Measurements from ENCODE around the gene WDR49. TPM values are rescaled to one million over a fixed set of nuclear protein-coding genes. Genes with fewer than 3 reads are reported as not detected.
"Not testable (repeated sequence)": the region's sequence is repeated elsewhere in the genome, so short reads cannot be mapped to it uniquely, and the experiment has no call there.

WDR49 gene
- total RNA-seq, 1 donor from 2014 or later: 1.8 TPM

GRCh38 chr3:167644611-167645010 is 9.1 kb downstream of the WDR49 start:
- no peak overlapping the region for H3K4me3 Mint-ChIP-seq (ENCODE audit: unreplicated experiment)
- H3K27ac Mint-ChIP-seq (ENCODE audit: unreplicated experiment): no peak overlapping the region
- no peaks in the 10 kb centered on the region for H3K9me3 Mint-ChIP-seq (ENCODE audit: unreplicated experiment)
- no peak for TF ChIP-seq CTCF (IDR thresholded peaks at IDR 0.05; ENCODE audit: unreplicated experiment)
- H3K27me3 Mint-ChIP-seq (ENCODE audit: unreplicated experiment): no peaks in the 10 kb centered on the region
- H3K36me3 Mint-ChIP-seq (ENCODE audit: low read depth, unreplicated experiment): no peaks in the 10 kb centered on the region
- DNase-seq (ENCODE audit: low spot score): no peak
- H3K4me1 Mint-ChIP-seq (ENCODE audit: unreplicated experiment): no peaks in the 10 kb centered on the region

GRCh38 chr3:167631471-167631870 is 22.3 kb downstream of the WDR49 start:
- no peak overlapping the region for H3K4me3 Mint-ChIP-seq (ENCODE audit: unreplicated experiment)
- no peak for TF ChIP-seq CTCF (IDR thresholded peaks at IDR 0.05; ENCODE audit: unreplicated experiment)
- no peak for DNase-seq (ENCODE audit: low spot score)
- no peaks in the 10 kb centered on the region for H3K9me3 Mint-ChIP-seq (ENCODE audit: unreplicated experiment)
- peaks cover 2% of the 10 kb centered on the region for H3K27me3 Mint-ChIP-seq (ENCODE audit: unreplicated experiment)
- H3K4me1 Mint-ChIP-seq (ENCODE audit: unreplicated experiment): no peaks in the 10 kb centered on the region
- no peak overlapping the region for H3K27ac Mint-ChIP-seq (ENCODE audit: unreplicated experiment)
- H3K36me3 Mint-ChIP-seq (ENCODE audit: low read depth, unreplicated experiment): no peaks in the 10 kb centered on the region

GRCh38 chr3:167626490-167626889 is 27.3 kb downstream of the WDR49 start:
- peaks cover 2% of the 10 kb centered on the region for H3K27me3 Mint-ChIP-seq (ENCODE audit: unreplicated experiment)
- H3K36me3 Mint-ChIP-seq (ENCODE audit: low read depth, unreplicated experiment): no peaks in the 10 kb centered on the region
- TF ChIP-seq CTCF (IDR thresholded peaks at IDR 0.05; ENCODE audit: unreplicated experiment): no peak
- no peaks in the 10 kb centered on the region for H3K4me1 Mint-ChIP-seq (ENCODE audit: unreplicated experiment)
- DNase-seq (ENCODE audit: low spot score): no peak
- no peak overlapping the region for H3K4me3 Mint-ChIP-seq (ENCODE audit: unreplicated experiment)
- no peaks in the 10 kb centered on the region for H3K9me3 Mint-ChIP-seq (ENCODE audit: unreplicated experiment)
- H3K27ac Mint-ChIP-seq (ENCODE audit: unreplicated experiment): no peak overlapping the region

GRCh38 chr3:167615030-167615429 is 38.7 kb downstream of the WDR49 start:
- Mint-ChIP-seq H3K4me1 (ENCODE audit: unreplicated experiment) (no peaks in the 10 kb centered on the region), H3K36me3 (ENCODE audit: low read depth, unreplicated experiment) (no peaks in the 10 kb centered on the region), H3K27me3 (ENCODE audit: unreplicated experiment) (peaks cover 1% of the 10 kb centered on the region), H3K9me3 (ENCODE audit: unreplicated experiment) (no peaks in the 10 kb centered on the region), H3K4me3 (ENCODE audit: unreplicated experiment) (no peak overlapping the region), H3K27ac (ENCODE audit: unreplicated experiment) (no peak overlapping the region)
- no peak for DNase-seq (ENCODE audit: low spot score)
- no peak for TF ChIP-seq CTCF (IDR thresholded peaks at IDR 0.05; ENCODE audit: unreplicated experiment)

GRCh38 chr3:167614196-167614595 is 39.5 kb downstream of the WDR49 start:
- not testable (repeated sequence) for H3K4me3 Mint-ChIP-seq (ENCODE audit: unreplicated experiment); DNase-seq (ENCODE audit: low spot score); H3K27ac Mint-ChIP-seq (ENCODE audit: unreplicated experiment); H3K36me3 Mint-ChIP-seq (ENCODE audit: low read depth, unreplicated experiment); H3K4me1 Mint-ChIP-seq (ENCODE audit: unreplicated experiment); H3K9me3 Mint-ChIP-seq (ENCODE audit: unreplicated experiment); H3K27me3 Mint-ChIP-seq (ENCODE audit: unreplicated experiment)

- H3K27ac Mint-ChIP-seq (ENCODE audit: unreplicated experiment): no peak overlapping the region
- no peaks in the 10 kb centered on the region for H3K36me3 Mint-ChIP-seq (ENCODE audit: low read depth, unreplicated experiment)
- DNase-seq (ENCODE audit: low spot score): no peak
- H3K9me3 Mint-ChIP-seq (ENCODE audit: unreplicated experiment): no peaks in the 10 kb centered on the region
- H3K4me1 Mint-ChIP-seq (ENCODE audit: unreplicated experiment): no peaks in the 10 kb centered on the region
- no peaks in the 10 kb centered on the region for H3K27me3 Mint-ChIP-seq (ENCODE audit: unreplicated experiment)
- H3K4me3 Mint-ChIP-seq (ENCODE audit: unreplicated experiment): no peak overlapping the region
- TF ChIP-seq CTCF (IDR thresholded peaks at IDR 0.05; ENCODE audit: unreplicated experiment): no peak
These were observed 42.0 kb downstream of the WDR49 start for GRCh38 chr3:167611718-167612117.
